A673 (cell line): ENCODE results near the gene PCBP3.

Experiments used
- EZH2 ChIP-seq: fragments of 200-600 bp; sonication (generic); IDR thresholded peaks from 2 replicates; pipeline ENCODE4 v1.6.1; 2017; ENCODE audit warnings: borderline replicate concordance, low read depth, mild to moderate bottlenecking, mixed read lengths, antibody characterized with exemption, low read length; ENCODE audit not compliant: poor library complexity, severe bottlenecking
- TF ChIP-seq, protein P1 (sequence below): fragments of 300-800, 200-600 bp; sonication (generic); conservative IDR thresholded peaks from 2 replicates; pipeline ENCODE4 v1.5.1; 2017; ENCODE audit warnings: low read depth, mild to moderate bottlenecking, antibody characterized with exemption, low read length, moderate library complexity, mixed read lengths

- TF ChIP-seq, protein P1, sequence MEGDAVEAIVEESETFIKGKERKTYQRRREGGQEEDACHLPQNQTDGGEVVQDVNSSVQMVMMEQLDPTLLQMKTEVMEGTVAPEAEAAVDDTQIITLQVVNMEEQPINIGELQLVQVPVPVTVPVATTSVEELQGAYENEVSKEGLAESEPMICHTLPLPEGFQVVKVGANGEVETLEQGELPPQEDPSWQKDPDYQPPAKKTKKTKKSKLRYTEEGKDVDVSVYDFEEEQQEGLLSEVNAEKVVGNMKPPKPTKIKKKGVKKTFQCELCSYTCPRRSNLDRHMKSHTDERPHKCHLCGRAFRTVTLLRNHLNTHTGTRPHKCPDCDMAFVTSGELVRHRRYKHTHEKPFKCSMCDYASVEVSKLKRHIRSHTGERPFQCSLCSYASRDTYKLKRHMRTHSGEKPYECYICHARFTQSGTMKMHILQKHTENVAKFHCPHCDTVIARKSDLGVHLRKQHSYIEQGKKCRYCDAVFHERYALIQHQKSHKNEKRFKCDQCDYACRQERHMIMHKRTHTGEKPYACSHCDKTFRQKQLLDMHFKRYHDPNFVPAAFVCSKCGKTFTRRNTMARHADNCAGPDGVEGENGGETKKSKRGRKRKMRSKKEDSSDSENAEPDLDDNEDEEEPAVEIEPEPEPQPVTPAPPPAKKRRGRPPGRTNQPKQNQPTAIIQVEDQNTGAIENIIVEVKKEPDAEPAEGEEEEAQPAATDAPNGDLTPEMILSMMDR, result no peak
- TF ChIP-seq EZH2, result no peak
Measured at GRCh38 chr21:45888386-45889009, 245.0 kb downstream of the PCBP3 start.
